Globus pallidus (tissue), 1 donor: ENCODE measurements around the gene BCKDHA.

Source experiments
- DNase-seq: peaks from one replicate; pipeline ENCODE4 v3.0.0-alpha.2; 2015; ENCODE audit warnings: low spot score

BCKDHA gene

DNA sequence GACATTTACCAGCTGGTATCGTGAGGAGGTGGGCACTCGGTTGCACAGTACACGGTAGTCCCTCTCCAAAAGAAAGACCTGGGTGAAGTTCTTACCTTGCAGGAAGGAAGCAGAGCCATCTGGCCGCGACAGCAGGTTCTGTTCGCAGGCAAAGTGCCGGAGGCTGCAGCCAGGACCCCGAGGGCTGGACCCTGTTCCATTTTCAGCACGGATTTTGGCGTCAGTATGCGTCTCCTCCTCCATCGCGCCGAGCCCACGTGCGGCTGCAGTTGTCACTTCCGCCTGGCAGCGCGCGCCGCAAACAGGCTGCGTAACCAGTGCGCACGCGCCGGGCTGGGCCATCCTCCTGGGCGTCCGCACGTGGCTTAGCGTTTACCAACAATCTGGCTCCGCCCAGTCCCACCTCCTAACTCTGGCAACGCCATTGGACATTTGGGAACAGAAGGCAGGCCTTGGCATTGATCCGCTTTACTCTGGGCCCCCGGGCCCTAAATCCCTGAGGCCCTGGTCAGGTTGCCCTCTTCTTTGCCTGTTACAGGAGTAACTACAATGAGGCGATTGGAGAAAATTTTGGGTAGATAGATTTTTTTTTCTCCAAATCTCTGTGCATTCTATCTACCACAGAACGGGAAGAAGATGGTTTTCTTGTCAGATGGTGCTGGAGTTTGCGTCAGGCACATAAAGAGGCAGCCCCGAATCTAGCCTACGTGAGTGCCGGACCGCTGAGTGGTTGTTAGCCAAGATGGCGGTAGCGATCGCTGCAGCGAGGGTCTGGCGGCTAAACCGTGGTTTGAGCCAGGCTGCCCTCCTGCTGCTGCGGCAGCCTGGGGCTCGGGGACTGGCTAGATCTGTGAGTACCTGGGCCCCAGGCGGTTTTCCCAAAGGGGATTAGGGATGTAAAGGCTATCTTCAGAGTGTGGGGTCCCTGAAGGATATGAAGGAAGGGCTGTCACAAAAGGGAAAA, at the start of gene BCKDHA, which contains the start of gene EXOSC5:
TSS of gene BCKDHA (plus strand) at position 733 of the 964 bp plus-strand sequence. CDS start at position 743, 10 bp downstream.
TSS of gene EXOSC5 (minus strand) at position 274 of the 964 bp plus-strand sequence. CDS start at position 243, 31 bp downstream.
- DNase-seq: peak; percentile 99

DNA sequence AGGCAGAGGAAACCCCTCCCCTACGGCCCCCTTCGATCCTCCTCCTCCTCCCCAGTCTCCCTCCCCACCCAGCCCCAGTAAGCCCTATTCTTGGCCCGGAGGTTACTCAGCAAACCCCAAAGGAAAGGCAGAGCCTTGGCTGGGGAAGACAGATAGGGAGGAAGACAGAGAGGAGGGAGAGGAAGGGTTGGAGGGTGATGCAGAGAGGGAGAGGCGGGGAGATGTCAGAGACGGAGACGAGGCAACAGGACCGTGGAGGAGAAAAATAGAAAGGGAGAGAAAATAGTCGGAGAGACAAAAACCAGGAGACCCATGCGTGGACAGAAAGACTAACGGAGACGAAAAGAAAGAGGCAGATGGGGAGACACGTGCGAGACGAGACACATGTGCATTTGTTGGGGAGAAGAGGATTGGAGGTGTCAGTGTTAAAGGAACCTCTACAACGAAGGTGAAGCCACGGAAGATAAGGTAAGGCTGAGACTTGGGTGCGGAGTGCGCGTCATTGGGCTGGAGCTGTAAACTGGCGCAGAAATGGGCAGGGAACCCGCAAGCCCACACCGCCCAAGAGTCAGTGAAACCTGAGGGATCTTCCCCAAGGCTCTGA, 46.8 kb upstream of the BCKDHA start:
- DNase-seq: no peak

DNA sequence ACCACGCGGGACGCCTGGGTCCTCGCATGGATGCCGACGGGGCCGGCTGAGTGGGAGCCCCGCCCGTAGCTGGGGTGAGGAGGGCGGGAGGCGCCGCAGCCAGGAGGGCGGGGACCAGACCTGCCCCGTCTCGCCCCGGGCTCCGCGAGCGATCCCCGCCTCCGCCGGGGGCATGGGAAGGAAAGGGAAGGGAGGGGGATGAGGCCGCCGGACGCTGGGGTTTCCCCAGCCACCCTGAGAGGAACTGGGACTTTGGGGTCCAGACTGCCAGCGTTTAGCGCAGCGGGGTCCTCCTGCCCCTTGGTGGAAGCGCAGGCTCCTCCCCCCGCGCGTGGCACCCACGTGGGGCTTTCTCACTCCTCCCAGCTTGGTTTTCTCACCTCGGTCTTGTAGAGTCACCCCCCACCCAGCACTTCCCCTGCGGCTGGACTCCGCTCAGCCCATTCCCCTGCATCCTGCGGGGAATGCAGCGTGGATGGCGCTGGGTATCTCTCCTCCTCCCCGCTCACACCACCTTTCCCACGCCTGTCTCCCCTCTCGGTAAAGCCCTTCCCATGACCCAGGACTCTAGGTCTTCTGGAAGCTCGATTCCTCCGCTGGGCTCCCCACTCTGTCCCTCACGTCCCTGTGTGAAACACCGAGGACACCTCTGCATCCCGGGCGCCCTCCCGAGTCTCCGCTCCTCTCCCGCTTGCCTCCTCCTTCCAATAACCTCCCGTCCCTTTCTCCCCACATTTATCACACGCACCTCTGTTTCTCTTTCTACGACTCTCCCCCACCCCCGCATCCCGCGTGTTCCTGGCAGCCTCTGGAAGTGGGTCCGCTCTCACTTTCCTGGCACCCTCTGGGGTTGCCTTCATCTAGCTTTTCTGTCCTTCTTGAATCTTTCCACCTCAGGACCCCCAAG, 46.0 kb upstream of the BCKDHA start:
- no peak for DNase-seq

DNA sequence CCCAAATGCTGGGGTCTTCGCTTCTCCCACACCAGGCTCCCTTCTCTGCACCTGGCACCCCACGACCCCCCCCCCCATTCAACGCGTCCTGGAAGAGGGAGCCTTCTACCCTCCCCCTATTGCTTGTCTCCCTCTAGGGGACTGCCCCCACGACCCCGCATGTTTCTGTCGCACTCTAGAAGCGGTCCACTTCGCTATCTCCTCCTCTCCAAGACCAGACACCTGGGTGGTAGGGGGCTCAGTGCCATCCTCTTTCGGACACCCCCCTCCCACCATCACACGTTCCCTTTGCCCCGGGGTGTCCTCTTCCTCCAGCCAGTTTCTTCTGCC, 45.4 kb upstream of the BCKDHA start:
- no peak for DNase-seq

DNA sequence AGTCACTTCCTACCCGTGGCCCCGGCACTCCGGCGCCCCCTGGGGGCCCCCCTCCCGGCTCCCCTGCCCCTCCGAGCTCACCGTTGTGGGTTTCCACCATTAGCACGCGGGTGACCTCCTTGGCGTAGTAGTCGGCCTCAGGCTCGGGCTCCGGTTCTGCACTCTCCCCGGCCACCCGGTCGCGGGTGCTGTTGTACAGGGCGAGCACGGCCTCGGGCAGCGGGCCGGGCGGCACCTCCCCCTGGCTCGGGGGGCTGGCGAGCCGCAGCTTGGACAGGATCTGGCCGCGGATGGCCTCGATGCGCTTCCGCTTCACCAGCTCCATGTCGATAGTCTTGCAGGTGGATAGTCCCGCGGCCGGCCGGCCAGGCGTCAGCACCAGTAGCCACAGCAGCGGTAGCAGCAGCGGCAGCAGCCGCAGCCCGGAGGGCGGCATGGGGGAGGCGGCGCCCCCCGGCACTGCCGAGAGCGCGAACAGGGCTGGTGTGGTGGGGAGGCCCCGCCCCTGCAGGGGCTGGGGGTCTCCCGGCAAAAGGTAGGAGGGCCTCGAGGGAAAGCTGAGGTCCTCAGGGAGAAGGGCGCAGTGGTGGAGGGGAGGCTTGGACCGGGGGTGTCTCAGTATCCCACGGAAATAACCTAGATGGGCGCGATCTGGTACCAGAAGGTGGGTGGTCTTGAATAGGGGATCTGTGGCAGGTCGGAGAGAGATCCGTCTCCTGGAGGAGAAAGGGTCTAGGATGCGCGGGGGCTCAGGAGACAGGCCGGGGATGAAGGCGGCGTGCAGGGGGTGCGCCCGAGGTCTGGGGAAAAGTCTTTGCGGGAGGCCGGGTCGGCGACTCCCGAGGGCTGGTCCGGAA, 44.8 kb upstream of the BCKDHA start:
- DNase-seq: no peak

DNA sequence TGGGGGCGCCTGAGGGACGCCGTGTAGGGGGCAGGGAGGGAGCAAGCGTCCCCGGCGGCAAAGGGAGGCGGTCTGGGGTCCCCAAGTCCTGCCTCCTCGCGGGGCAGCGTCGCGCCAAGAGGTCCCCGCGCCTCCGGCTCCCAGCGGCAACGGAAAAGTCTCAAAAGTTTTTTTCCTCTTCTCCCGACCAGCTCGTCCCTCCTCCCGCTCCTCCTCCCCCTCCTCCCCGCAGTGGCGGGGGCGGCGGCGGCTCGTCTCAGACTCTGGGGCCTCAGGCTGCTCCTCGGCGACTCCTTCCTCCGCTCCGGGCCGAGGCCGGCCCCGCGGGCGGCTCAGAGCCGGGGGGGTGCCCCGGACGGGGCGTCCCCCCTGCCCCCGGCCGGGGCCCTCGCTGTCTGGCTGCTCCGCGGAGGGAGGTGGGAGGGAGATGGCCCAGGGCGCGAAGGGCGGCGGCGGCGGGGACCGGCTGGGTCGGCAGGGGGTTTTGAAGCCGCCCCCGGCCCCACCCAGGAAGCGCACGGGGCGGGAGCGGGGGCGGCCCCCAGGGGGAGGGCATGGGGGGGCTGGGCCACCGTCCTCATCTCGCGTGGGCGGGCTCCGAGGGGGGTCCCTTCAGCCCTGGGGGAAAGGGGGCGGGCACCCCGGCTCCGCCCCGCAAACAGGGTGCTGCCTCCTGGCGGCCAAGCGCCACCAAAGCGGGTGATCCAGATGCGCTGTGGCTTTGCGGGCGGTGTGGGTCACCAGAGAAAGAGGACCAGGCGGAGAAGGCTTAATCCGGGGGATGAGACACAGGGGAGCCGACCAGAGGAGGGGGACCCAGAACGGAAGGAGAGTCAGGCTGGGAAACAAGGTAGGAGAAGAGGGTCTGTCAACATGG, 43.9 kb upstream of the BCKDHA start, which contains the start of gene TGFB1:
TSS of gene TGFB1 (minus strand) at position 457 of the 877 bp plus-strand sequence. CDS start 878 bp downstream, outside the sequence.
- peak; percentile 62 for DNase-seq

DNA sequence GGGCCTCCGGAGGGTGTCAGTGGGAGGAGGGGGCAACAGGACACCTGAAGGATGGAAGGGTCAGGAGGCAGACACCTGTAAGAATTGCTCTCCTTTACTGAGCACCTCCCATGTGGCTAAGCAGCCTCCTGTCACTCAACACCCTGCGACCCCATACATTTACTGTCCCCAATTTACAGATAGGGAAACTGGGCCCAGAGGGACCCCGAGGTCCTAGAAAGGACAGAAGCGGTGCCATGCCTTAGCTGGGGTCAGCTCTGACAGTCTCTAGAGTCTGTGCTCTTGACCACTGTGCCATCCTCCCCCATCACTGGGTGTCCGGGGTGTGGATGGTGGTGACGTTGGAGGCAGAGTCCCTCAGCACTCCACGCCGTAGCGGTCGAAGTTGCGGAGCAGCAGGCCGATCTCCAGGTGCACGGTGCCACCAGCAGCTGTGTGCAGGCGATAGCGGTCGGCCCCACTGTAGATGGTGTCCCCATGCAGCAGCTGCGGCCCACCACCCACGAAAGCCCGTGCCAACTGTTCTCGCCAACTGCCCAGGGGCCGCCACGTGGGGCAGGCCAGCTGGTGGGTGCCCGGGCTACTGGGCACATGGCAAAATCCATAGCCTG, 43.2 kb upstream of the BCKDHA start:
- DNase-seq: no peak

DNA sequence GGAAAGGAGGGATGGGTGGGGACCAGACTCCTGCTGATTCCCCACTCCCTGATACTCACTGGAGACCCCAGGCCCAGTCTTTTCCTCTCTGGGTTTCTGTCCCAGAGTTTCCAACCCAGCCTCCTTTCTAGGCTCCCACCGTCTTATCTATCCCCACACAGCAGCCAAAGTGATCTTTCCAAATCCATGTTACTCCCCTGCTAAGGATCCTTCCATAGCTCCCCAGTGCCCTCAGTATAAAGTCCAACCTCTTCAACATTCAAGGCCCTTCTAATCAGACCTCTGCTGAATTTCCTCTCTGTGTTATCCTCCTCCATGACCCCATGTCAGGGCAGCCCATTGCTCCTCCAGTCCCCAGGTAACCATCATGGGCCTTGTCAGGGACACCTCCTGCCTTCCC, 42.6 kb upstream of the BCKDHA start:
- no peak for DNase-seq

DNA sequence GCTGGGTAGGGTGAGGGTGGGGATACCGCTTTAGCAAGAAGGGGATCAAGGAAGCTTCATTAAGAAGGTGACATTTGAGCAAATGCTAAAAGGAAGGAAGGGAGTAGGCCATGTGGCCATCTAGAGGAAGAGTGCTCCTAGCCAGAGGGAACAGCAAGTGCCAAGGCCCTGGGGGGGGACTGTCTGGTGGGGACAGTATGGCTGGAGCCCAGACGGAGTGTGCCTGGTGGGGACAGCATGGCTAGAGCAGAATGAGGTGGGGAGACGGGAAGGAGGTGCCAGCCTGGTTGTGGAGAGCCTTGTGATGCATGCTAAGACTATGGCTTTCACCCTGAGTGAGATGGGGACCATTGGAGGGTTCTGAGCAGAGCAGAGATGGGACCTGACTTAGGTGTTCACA, 41.8 kb upstream of the BCKDHA start:
- DNase-seq: no peak

DNA sequence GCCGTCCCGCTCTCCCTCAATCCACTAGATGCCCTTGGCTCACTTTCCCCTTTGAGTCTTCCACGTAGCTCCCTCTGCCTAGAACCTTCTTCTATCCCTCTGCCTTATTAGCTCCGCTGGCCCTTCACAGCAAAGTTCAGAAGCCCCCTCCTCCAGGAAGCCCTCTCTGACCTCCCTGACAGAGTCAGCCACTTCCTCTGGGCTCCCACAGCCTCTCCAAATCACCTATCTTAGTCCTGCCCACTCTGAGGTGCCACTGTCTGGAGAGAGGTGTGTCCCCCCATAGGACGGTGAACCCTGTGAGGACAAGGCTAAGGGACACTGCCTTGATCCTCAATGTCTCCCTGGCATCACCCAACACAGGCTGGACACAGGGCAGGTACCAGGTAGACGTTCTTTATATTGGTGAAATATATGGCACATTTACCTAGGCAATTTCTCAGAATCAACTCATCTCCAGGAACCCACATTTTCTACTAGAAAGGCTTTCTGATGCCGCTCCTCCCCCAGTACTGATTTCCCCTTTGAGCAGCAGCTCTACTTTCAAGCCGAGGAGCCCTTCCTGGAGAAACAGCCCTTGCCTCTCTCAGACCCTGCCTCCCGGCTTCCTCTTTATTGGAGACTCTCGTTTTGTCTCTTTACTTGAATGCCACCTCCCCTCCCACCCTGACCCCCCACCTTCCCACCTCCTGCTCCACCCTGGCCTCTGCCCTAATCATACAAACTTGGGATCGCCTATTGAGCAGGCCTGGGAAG, 40.5 kb upstream of the BCKDHA start:
- no peak for DNase-seq

DNA sequence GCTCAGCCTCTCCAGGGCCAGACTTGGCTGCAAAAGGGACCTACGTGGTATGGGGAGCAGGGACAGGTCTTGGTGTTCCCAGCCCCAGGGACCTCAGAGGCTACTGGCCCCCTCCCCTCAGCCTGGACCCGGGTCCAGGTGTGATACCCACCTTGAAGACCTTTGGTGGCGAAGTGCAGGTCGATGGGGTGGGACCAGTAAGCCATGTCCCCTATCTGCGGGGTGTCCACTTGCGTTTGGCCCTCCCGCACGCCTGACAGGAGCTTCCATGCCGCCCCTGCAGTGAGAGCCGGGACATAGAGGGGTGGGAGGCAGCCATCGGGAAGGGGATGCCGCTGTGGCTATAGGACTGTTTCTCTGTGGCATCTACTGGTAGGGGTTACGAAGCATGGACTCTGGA, 39.9 kb upstream of the BCKDHA start:
- no peak for DNase-seq

DNA sequence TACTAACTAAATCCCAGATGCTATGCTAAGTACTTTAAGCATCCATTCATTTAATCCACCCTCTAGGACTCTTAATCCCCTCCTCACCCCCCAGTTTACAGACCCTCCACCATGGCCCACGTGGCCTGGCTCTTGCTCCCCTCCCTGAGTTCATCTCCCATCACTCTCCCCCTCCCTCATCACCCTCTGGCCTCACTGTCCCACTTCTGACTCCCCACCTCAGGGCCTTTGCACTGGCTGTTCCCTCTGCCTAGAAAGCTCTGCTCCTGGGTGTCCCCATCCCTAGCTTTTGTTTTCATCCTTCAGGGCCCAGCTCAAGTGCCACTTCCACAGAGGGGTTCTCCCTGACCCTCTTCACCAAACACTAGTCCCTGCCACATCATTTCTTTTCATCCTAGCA, 37.9 kb upstream of the BCKDHA start:
- DNase-seq: no peak

DNA sequence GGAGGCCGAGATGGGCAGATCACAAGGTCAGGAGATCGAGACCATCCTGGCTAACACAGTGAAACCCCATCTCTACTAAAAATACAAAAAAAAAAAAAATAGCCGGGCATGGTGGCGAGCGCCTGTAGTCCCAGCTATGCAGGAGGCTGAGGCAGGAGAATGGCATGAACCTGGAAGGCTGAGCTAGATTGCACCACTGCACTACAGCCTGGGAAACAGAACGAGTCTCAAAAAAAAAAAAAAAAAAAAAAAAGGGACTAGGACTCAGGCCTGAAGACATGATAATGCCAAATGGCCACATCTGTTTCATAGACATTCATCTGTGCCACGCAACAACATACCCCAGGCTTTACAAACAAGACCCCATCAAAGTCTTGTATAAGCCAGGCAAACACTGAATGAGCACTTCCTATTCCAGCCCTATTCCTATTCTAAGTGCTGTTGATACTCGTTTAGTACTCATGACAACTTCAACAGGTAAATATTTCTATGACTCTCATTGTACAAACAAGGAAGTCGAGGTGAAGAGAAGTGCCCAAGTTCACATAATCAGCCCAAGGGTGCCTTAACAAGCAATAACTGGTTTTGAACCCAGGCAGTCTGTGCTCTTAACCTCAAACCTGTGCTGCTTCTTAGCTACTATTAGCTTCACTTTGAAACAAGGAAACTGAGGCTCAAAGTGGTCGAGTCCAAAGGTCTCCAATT, 35.3 kb upstream of the BCKDHA start:
- no peak for DNase-seq

DNA sequence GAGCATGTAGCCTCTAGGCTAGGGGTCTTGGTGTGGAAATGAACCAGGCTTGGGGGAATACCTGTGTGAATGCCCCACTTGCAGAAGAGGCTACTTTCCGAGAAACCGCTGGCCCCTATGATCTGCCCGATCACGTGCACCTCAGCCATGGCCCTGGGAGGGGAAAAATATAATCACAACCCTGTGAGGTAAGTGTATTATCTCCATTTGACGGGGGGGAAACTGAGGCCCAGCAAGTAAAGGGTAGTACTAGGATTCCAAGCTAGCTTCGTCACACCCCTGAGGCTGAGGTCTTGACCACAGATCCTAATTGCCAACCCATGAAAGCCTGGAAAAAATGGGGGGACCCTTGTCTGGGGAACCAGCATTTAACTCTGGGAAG, 34.3 kb upstream of the BCKDHA start:
- DNase-seq: no peak

DNA sequence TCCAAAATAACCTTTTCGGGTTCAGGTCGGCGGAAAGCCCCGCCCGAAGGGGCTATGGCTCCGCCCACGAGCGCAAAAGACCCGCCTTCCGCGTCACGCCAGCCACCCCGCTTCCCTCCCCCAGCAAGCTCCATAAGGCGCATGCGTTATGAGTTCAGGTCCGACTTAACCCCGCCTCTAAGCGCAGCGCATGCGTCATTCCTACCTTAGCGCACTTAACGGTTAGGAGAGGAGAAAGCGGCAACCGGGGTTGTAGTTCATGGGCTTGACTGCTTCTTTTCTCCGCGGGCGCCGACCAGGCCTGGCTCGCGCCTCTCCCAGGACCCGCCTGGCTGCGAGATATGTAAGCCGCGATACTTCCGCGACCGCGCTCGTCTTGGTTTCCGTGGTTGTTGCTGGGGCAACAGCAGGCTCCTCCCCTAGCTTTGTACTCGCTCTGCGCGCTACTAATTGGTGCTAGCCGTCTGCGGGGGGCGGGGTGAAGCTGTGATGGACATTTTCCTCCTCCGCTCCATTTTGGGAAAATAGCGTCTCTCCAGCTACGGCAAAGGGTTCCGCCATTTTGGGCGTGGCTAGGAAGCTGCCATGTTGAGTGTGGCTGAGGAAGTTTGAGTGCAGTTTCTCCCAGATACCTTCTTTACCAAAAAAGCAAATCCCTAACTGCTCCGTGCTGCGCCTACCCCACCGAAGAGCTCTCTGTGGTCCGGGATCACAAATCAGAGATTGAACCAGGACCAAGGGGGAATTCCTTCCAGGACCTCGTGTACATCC, 33.7 kb upstream of the BCKDHA start, which contains the start of gene B9D2:
TSS of gene B9D2 (minus strand) at position 397 of the 771 bp plus-strand sequence. CDS start 630 bp downstream, outside the sequence.
- DNase-seq: peak; percentile 98

DNA sequence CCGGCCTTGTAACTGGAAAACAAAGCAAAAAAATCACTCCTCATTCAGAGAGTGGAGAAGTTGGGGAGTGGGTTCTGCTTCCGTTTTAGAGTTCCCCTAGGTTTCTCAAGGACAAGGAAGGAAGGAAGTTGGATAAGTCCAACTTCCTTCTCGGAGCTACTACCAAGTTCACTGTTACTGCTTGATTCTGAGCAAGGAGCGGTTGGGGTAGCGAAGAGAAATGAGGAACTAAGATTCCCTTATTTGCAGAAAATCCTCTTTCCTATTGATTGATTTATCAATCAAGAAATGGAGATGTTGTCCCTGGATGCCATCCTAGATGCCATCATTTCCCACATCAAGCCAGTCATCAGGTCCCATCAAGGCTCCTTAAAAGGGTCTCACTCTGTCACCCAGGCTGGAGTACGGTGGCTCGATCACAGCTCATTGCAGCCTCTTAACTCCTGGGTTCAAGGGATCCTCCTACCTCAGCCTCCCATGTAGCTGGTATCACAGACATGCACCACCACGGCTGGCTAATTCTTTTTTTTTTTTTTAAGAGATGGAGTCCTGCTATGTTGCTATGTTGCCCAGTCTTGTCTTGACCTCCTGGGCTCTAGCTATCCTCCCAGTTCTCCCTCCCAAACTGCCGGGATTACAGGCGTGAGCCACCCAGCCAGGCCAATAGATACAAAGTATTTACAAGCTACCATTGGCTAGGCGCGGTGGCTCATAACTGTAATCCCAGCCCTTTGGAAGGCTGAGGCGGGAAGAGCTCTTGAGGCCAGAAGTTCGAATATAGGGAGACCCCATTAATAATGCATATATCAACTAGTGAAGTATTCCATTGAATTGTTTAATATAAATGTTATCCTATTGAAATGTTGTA, 32.9 kb upstream of the BCKDHA start:
- no peak for DNase-seq
